SK-N-SH treated with all-trans-retinoic acid at 6 μM for 48 hours (cell line): ENCODE results near the gene KRT82.

ENCODE experiments used
- ATAC-seq: fragments of 200-7000 bp; cut with Tn5 transposase; 3 replicates; pipeline ENCODE4 v1.9.1; 2020; ENCODE audit warnings: mild to moderate bottlenecking, moderate library complexity
- ARNTL ChIP-seq: fragments of 450-650 bp; formaldehyde crosslinking; IDR thresholded peaks from 2 replicates; pipeline ENCODE4 v1.5.0; 2020; ENCODE audit warnings: low read depth, mild to moderate bottlenecking, moderate library complexity, borderline replicate concordance
- BACH2 ChIP-seq: fragments of 250-450 bp; sonication (Bioruptor Pico); IDR thresholded peaks from 2 replicates; pipeline ENCODE4 v1.9.0; 2021; ENCODE audit warnings: mild to moderate bottlenecking, borderline replicate concordance
- CREB5 ChIP-seq: fragments of 250-450 bp; sonication (Bioruptor Pico); IDR thresholded peaks from 2 replicates; pipeline ENCODE4 v1.5.1; 2020; ENCODE audit warnings: low read depth, mild to moderate bottlenecking, moderate library complexity
- CSDC2 ChIP-seq: fragments of 250-450 bp; sonication (Bioruptor Pico); IDR thresholded peaks from 2 replicates; pipeline ENCODE4 v1.5.0; 2020; ENCODE audit warnings: mild to moderate bottlenecking, moderate library complexity
- CSRNP3 ChIP-seq: fragments of 250-450 bp; sonication (Bioruptor Pico); IDR thresholded peaks from 2 replicates; pipeline ENCODE4 v1.5.1; 2021; ENCODE audit warnings: mild to moderate bottlenecking, moderate library complexity
- ESRRG ChIP-seq: fragments of 250-450 bp; sonication (Bioruptor Pico); IDR thresholded peaks from 2 replicates; pipeline ENCODE4 v1.6.1; 2021; ENCODE audit warnings: mild to moderate bottlenecking
- GLIS3 ChIP-seq: fragments of 250-450 bp; sonication (Bioruptor Pico); IDR thresholded peaks from 2 replicates; pipeline ENCODE4 v1.5.0; 2020; ENCODE audit warnings: mild to moderate bottlenecking, moderate library complexity
- OSR1 ChIP-seq: fragments of 250-450 bp; sonication (Bioruptor Pico); IDR thresholded peaks from 2 replicates; pipeline ENCODE4 v1.8.0; 2022; ENCODE audit warnings: moderate library complexity, mild to moderate bottlenecking, inconsistent platforms
- POU6F1 ChIP-seq: fragments of 250-450 bp; sonication (Bioruptor Pico); IDR thresholded peaks from 2 replicates; pipeline ENCODE4 v1.8.0; 2021; ENCODE audit warnings: low read depth, mild to moderate bottlenecking, moderate library complexity, borderline replicate concordance
- SNAI2 ChIP-seq: fragments of 250-450 bp; sonication (Bioruptor Pico); IDR thresholded peaks from 2 replicates; pipeline ENCODE4 v1.5.0; 2020; ENCODE audit warnings: mild to moderate bottlenecking, moderate library complexity
- TCF4 ChIP-seq: fragments of 250-450 bp; sonication (Bioruptor Pico); IDR thresholded peaks from 2 replicates; pipeline ENCODE4 v1.8.0; 2021; ENCODE audit warnings: mild to moderate bottlenecking, moderate library complexity, borderline replicate concordance
- TOX ChIP-seq: fragments of 250-450 bp; sonication (Bioruptor Pico); IDR thresholded peaks from 2 replicates; pipeline ENCODE4 v1.8.0; 2021; ENCODE audit warnings: mild to moderate bottlenecking, moderate library complexity, borderline replicate concordance
- ZC3H10 ChIP-seq: fragments of 250-450 bp; sonication (Bioruptor Pico); IDR thresholded peaks from 2 replicates; pipeline ENCODE4 v1.5.1; 2021; ENCODE audit warnings: mild to moderate bottlenecking, moderate library complexity
- ZFP30 ChIP-seq: fragments of 450-650 bp; formaldehyde crosslinking; IDR thresholded peaks from 2 replicates; pipeline ENCODE4 v1.5.0; 2022; ENCODE audit warnings: mild to moderate bottlenecking, moderate library complexity
- ZNF70 ChIP-seq: fragments of 450-650 bp; formaldehyde crosslinking; IDR thresholded peaks from 2 replicates; pipeline ENCODE4 v1.5.0; 2020; ENCODE audit warnings: mild to moderate bottlenecking, moderate library complexity
- TF ChIP-seq, protein P1 (sequence below): fragments of 250-450 bp; sonication (Bioruptor Pico); IDR thresholded peaks from 2 replicates; pipeline ENCODE4 v1.8.0; 2020; ENCODE audit warnings: mild to moderate bottlenecking, moderate library complexity, borderline replicate concordance
- TF ChIP-seq, protein P2 (sequence below): fragments of 250-450 bp; sonication (Bioruptor Pico); IDR thresholded peaks from 2 replicates; pipeline ENCODE4 v1.5.0; 2020; ENCODE audit warnings: mild to moderate bottlenecking, moderate library complexity

The KRT82 gene

GRCh38 chr12:52364901-52365489 lies 41.1 kb downstream of the KRT82 start:
- TF ChIP-seq ZC3H10 (CRISPR knock-in tag) (no peak), TCF4 (CRISPR knock-in tag) (no peak), SNAI2 (CRISPR knock-in tag) (no peak), CSRNP3 (CRISPR knock-in tag) (no peak), CREB5 (CRISPR knock-in tag) (no peak), OSR1 (CRISPR knock-in tag) (no peak), POU6F1 (no peak), GLIS3 (CRISPR knock-in tag) (no peak), BACH2 (CRISPR knock-in tag) (no peak), TOX (no peak)
- TF ChIP-seq, protein P1, sequence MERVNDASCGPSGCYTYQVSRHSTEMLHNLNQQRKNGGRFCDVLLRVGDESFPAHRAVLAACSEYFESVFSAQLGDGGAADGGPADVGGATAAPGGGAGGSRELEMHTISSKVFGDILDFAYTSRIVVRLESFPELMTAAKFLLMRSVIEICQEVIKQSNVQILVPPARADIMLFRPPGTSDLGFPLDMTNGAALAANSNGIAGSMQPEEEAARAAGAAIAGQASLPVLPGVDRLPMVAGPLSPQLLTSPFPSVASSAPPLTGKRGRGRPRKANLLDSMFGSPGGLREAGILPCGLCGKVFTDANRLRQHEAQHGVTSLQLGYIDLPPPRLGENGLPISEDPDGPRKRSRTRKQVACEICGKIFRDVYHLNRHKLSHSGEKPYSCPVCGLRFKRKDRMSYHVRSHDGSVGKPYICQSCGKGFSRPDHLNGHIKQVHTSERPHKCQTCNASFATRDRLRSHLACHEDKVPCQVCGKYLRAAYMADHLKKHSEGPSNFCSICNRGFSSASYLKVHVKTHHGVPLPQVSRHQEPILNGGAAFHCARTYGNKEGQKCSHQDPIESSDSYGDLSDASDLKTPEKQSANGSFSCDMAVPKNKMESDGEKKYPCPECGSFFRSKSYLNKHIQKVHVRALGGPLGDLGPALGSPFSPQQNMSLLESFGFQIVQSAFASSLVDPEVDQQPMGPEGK (CRISPR knock-in tag): no peak
- TF ChIP-seq, protein P2, sequence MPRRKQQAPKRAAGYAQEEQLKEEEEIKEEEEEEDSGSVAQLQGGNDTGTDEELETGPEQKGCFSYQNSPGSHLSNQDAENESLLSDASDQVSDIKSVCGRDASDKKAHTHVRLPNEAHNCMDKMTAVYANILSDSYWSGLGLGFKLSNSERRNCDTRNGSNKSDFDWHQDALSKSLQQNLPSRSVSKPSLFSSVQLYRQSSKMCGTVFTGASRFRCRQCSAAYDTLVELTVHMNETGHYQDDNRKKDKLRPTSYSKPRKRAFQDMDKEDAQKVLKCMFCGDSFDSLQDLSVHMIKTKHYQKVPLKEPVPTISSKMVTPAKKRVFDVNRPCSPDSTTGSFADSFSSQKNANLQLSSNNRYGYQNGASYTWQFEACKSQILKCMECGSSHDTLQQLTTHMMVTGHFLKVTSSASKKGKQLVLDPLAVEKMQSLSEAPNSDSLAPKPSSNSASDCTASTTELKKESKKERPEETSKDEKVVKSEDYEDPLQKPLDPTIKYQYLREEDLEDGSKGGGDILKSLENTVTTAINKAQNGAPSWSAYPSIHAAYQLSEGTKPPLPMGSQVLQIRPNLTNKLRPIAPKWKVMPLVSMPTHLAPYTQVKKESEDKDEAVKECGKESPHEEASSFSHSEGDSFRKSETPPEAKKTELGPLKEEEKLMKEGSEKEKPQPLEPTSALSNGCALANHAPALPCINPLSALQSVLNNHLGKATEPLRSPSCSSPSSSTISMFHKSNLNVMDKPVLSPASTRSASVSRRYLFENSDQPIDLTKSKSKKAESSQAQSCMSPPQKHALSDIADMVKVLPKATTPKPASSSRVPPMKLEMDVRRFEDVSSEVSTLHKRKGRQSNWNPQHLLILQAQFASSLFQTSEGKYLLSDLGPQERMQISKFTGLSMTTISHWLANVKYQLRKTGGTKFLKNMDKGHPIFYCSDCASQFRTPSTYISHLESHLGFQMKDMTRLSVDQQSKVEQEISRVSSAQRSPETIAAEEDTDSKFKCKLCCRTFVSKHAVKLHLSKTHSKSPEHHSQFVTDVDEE (CRISPR knock-in tag): no peak
- no peak for ATAC-seq

- no peak for ATAC-seq
Measured at GRCh38 chr12:52364061-52364460, 42.1 kb downstream of the KRT82 start.

More at GRCh38 chr12:52364061-52364460, 42.1 kb downstream of the KRT82 start:
- TF ChIP-seq TOX (no peak), SNAI2 (CRISPR knock-in tag) (no peak), ZNF70 (no peak), CSDC2 (no peak), OSR1 (CRISPR knock-in tag) (no peak), ESRRG (CRISPR knock-in tag) (no peak), CSRNP3 (CRISPR knock-in tag) (no peak), ARNTL (CRISPR knock-in tag) (no peak), ZFP30 (no peak), TCF4 (CRISPR knock-in tag) (no peak), CREB5 (CRISPR knock-in tag) (no peak), BACH2 (CRISPR knock-in tag) (no peak)
- TF ChIP-seq, protein P2 (CRISPR knock-in tag): no peak
- TF ChIP-seq, protein P1 (CRISPR knock-in tag): no peak
